Cerebellar nuclear complex (tissue), 1 donor: ENCODE results near the gene RABGAP1L.

Experiments
- DNase-seq, 2 experiments: peaks; one replicate each; lab custom pipeline; 2025; lab: John Stamatoyannopoulos, UW

The RABGAP1L gene

GRCh38 chr1:174935961-174936727, 776.8 kb downstream of the RABGAP1L start:
- no peak for DNase-seq

GRCh38 chr1:174938281-174939007, 779.1 kb downstream of the RABGAP1L start:
- no peak for DNase-seq

- no peak for DNase-seq
These were observed 780.6 kb downstream of the RABGAP1L start for GRCh38 chr1:174939775-174940545.

GRCh38 chr1:174940646-174941175, 781.4 kb downstream of the RABGAP1L start:
- DNase-seq, result peak; percentile 69 to 72

- no peak for DNase-seq
These were observed 783.4 kb downstream of the RABGAP1L start for GRCh38 chr1:174942547-174943255.

- DNase-seq, result no peak
These were observed 786.7 kb downstream of the RABGAP1L start for GRCh38 chr1:174946031-174946430.

- no peak for DNase-seq
These were observed 789.7 kb downstream of the RABGAP1L start for GRCh38 chr1:174949061-174949460.

- no peak for DNase-seq
These were observed 790.3 kb downstream of the RABGAP1L start for GRCh38 chr1:174949645-174950044.

- no peak for DNase-seq
These were observed 794.2 kb downstream of the RABGAP1L start for GRCh38 chr1:174953285-174954072.

GRCh38 chr1:174954073-174954460, 794.7 kb downstream of the RABGAP1L start:
- DNase-seq, result peak; percentile 64 to 93

- DNase-seq, result peak in 1 of 2 experiments; percentile 25
These were observed 795.6 kb downstream of the RABGAP1L start for GRCh38 chr1:174954671-174955669.

- no peak for DNase-seq
These were observed 796.8 kb downstream of the RABGAP1L start for GRCh38 chr1:174956086-174956485.

GRCh38 chr1:174956976-174957375, 797.7 kb downstream of the RABGAP1L start:
- DNase-seq, result no peak

GRCh38 chr1:174957829-174958228, 798.5 kb downstream of the RABGAP1L start:
- DNase-seq, result no peak

- DNase-seq, result peak in 1 of 2 experiments; percentile 42
These were observed 799.1 kb downstream of the RABGAP1L start for GRCh38 chr1:174958396-174958795.

- DNase-seq, result no peak
These were observed 801.0 kb downstream of the RABGAP1L start for GRCh38 chr1:174960362-174960761.

GRCh38 chr1:174963529-174964125, 804.3 kb downstream of the RABGAP1L start:
- DNase-seq, result no peak

GRCh38 chr1:174964261-174964971, 805.1 kb downstream of the RABGAP1L start:
- DNase-seq, result no peak
